IMR-90 (cell line): ENCODE results near the gene GLUD1. TPM values are rescaled to one million over a fixed set of nuclear protein-coding genes. Genes with fewer than 3 reads are reported as not detected.

Experiments used
- ATAC-seq: fragments of 200-7000 bp; cut with Tn5 transposase; 2 replicates; pipeline ENCODE4 v1.9.1; 2020; ENCODE audit warnings: low read depth, mild to moderate bottlenecking, moderate library complexity
- BruUV-seq: library from RNA; stranded (reverse); fragments of 400-500 nt; replicated peaks from 2 replicates; lab custom pipeline; 2021; lab: Mats Ljungman, UMichigan
- CTCF ChIA-PET: fragments of 300-600 bp; formaldehyde crosslinking; extraction: SDS; loops from one replicate; lab custom pipeline; 2021; ENCODE audit warnings: antibody characterized with exemption; lab: Yijun Ruan, JAX
- POLR2A ChIA-PET: fragments of 300-600 bp; sonication (Branson Sonifier 250); formaldehyde crosslinking; loops from one replicate; lab custom pipeline; 2022; ENCODE audit warnings: antibody characterized with exemption; ENCODE audit not compliant: unreplicated experiment; lab: Charles Lee
- DNase-seq: peaks from one replicate; pipeline ENCODE4 v3.0.0; 2013
- H2AFZ ChIP-seq: replicated peaks from 2 replicates; pipeline ENCODE3; 2013; ENCODE audit warnings: low read length, mild to moderate bottlenecking; ENCODE audit not compliant: poor library complexity
- H2AK5ac ChIP-seq: 2 replicates; pipeline ENCODE4 v1.6.1; 2013; ENCODE audit warnings: low read depth, low read length, inconsistent platforms
- H2AK9ac ChIP-seq: replicated peaks from 2 replicates; pipeline ENCODE3; 2013; ENCODE audit warnings: mild to moderate bottlenecking, low read depth, low read length, moderate library complexity; ENCODE audit not compliant: poor library complexity
- H2BK120ac ChIP-seq: 2 replicates; pipeline ENCODE4 v1.6.1; 2013; ENCODE audit warnings: low read depth, low read length, inconsistent platforms
- H2BK15ac ChIP-seq: 3 replicates; pipeline ENCODE4 v1.6.1; 2013; ENCODE audit warnings: low read depth, low read length, inconsistent platforms
- H2BK20ac ChIP-seq: 2 replicates; pipeline ENCODE4 v1.6.1; 2013; ENCODE audit warnings: low read depth, mild to moderate bottlenecking, inconsistent platforms, low read length, moderate library complexity
- H2BK5ac ChIP-seq: 2 replicates; pipeline ENCODE4 v1.6.1; 2013; ENCODE audit warnings: mild to moderate bottlenecking, low read depth, low read length, inconsistent platforms; ENCODE audit not compliant: poor library complexity, severe bottlenecking
- H3K14ac ChIP-seq: replicated peaks from 2 replicates; pipeline ENCODE4 v1.6.1; 2013; ENCODE audit warnings: low read depth, low read length, inconsistent platforms
- H3K18ac ChIP-seq: 2 replicates; pipeline ENCODE4 v1.6.1; 2013; ENCODE audit warnings: low read depth, low read length, control low read depth
- H3K23ac ChIP-seq: 2 replicates; pipeline ENCODE4 v1.6.1; 2013; ENCODE audit warnings: low read depth, low read length, inconsistent platforms
- H3K27ac ChIP-seq: 2 replicates; pipeline ENCODE4 v1.5.1; 2013; ENCODE audit warnings: mild to moderate bottlenecking, control low read depth, low read length; ENCODE audit not compliant: insufficient read depth
- H3K27me3 ChIP-seq: 2 replicates; pipeline ENCODE4 v1.6.1; 2013; ENCODE audit warnings: low read length; ENCODE audit not compliant: control insufficient read depth, insufficient read depth
- H3K36me3 ChIP-seq: 2 replicates; pipeline ENCODE4 v1.6.1; 2013; ENCODE audit warnings: low read length, mixed read lengths; ENCODE audit not compliant: control insufficient read depth, insufficient read depth
- H3K4ac ChIP-seq: 2 replicates; pipeline ENCODE4 v1.6.1; 2013; ENCODE audit warnings: low read depth, low read length, inconsistent platforms
- H3K4me1 ChIP-seq: 2 replicates; pipeline ENCODE4 v1.6.1; 2013; ENCODE audit warnings: low read length, mixed read lengths; ENCODE audit not compliant: control insufficient read depth, insufficient read depth
- H3K4me2 ChIP-seq: 2 replicates; pipeline ENCODE4 v1.6.1; 2013; ENCODE audit warnings: low read depth, mild to moderate bottlenecking, control low read depth, low read length, moderate library complexity
- H3K4me3 ChIP-seq: 2 replicates; pipeline ENCODE4 v1.5.1; 2013; ENCODE audit warnings: low read depth, mild to moderate bottlenecking, control low read depth, low read length, moderate library complexity; ENCODE audit not compliant: insufficient read depth
- H3K56ac ChIP-seq: 2 replicates; pipeline ENCODE4 v1.6.1; 2013; ENCODE audit warnings: low read length, inconsistent platforms; ENCODE audit not compliant: insufficient read depth; ENCODE audit errors: extremely low read depth
- H3K79me1 ChIP-seq, 2 experiments: 2 replicates each; pipeline ENCODE4 v1.6.1; 2013; ENCODE audit warnings: low read length in 2 of 2, inconsistent platforms in 1 of 2, low read depth in 1 of 2
- H3K9ac ChIP-seq: 2 replicates; pipeline ENCODE4 v1.6.1; 2013; ENCODE audit warnings: low read depth, low read length, control low read depth
- H3K9me1 ChIP-seq: 2 replicates; pipeline ENCODE4 v1.6.1; 2013; ENCODE audit warnings: low read length, inconsistent platforms; ENCODE audit not compliant: insufficient read depth
- H3K9me3 ChIP-seq: 2 replicates; pipeline ENCODE4 v1.6.1; 2013; ENCODE audit warnings: low read length; ENCODE audit not compliant: control insufficient read depth, insufficient read depth
- H4K20me1 ChIP-seq: 2 replicates; pipeline ENCODE4 v1.6.1; 2013; ENCODE audit warnings: low read length, inconsistent platforms; ENCODE audit not compliant: insufficient read depth
- H4K5ac ChIP-seq: 2 replicates; pipeline ENCODE4 v1.6.1; 2013; ENCODE audit warnings: mild to moderate bottlenecking, low read depth, low read length, control low read depth
- H4K8ac ChIP-seq, 2 experiments: 2 replicates each; pipeline ENCODE4 v1.6.1; 2013; ENCODE audit warnings: low read depth in 2 of 2, low read length in 2 of 2, control low read depth in 1 of 2, inconsistent platforms in 1 of 2
- H4K91ac ChIP-seq: 2 replicates; pipeline ENCODE4 v1.6.1; 2013; ENCODE audit warnings: low read depth, low read length, inconsistent platforms; ENCODE audit not compliant: insufficient read depth
- CHD1 ChIP-seq: IDR thresholded peaks from 2 replicates; pipeline ENCODE4 v1.6.1; 2012; ENCODE audit warnings: low read depth, low read length, improper control_type of control experiment
- POLR2A ChIP-seq: IDR thresholded peaks from 2 replicates; pipeline ENCODE4 v1.6.1; 2012; ENCODE audit warnings: mild to moderate bottlenecking, low read depth, low read length
- RAD21 ChIP-seq: IDR thresholded peaks from 2 replicates; pipeline ENCODE4 v1.6.1; 2012; ENCODE audit warnings: low read length, improper control_type of control experiment
- RCOR1 ChIP-seq: IDR thresholded peaks from 2 replicates; pipeline ENCODE4 v1.6.1; 2012; ENCODE audit warnings: mild to moderate bottlenecking, low read length, improper control_type of control experiment; ENCODE audit not compliant: insufficient replicate concordance
- RFX5 ChIP-seq: IDR thresholded peaks from 2 replicates; pipeline ENCODE4 v1.8.0; 2012; ENCODE audit warnings: low read depth, mild to moderate bottlenecking, low read length, moderate library complexity
- SMC3 ChIP-seq: fragments of 150-350 bp; IDR thresholded peaks from 2 replicates; pipeline ENCODE4 v1.6.1; 2016; ENCODE audit warnings: low read depth, mild to moderate bottlenecking, antibody characterized with exemption, low read length, moderate library complexity
- WGBS, 2 experiments: methylation state at CpG; one replicate each; pipeline versions ENCODE4 v1.1.5 to v1.1.7; 2013; ENCODE audit warnings: missing lambda C conversion rate in 2 of 2; ENCODE audit not compliant: insufficient read length in 1 of 2; ENCODE audit errors: extremely low coverage in 2 of 2; 5-methylcytosine and 5-hydroxymethylcytosine counted together
- dilution Hi-C: fragments of 300-500 bp; cut with HindIII; formaldehyde crosslinking; loops from one replicate; pipeline ENCODE4 v1.14.3; 2018; ENCODE audit warnings: low sequenced_read_pairs; ENCODE audit not compliant: unreplicated experiment
- in situ Hi-C: fragments of 300-500 bp; cut with MboI; formaldehyde crosslinking; loops from 3 replicates; pipeline ENCODE4 v1.14.3; 2019; ENCODE audit warnings: low sequenced_read_pairs, inconsistent platforms, mixed read lengths
- intact Hi-C: fragments of 100-400 bp; cut with micrococcal nuclease; formaldehyde crosslinking; loops from 2 replicates; pipeline ENCODE4 v1.10.0; 2022
- polyA plus RNA-seq, 3 experiments: library from polyadenylated mRNA; depleted of rRNA; stranded (reverse); fragments of >200 nt; gene quantifications; 2 replicates each; pipeline ENCODE4 v1.2.3, GENCODE V29; 2012; ENCODE audit warnings: low replicate concordance in 1 of 3
- total RNA-seq: library from RNA; depleted of rRNA; stranded (reverse); fragments of >200 nt; gene quantifications from 2 replicates; pipeline ENCODE4 v1.2.3, GENCODE V29; 2012
- TF ChIP-seq, protein P1 (sequence below): fragments of 150-350 bp; IDR thresholded peaks from 2 replicates; pipeline ENCODE4 v1.6.1; 2017; ENCODE audit warnings: mild to moderate bottlenecking, antibody characterized with exemption, low read length, low read depth
- TF ChIP-seq, protein P2 (sequence below): fragments of 150-350 bp; IDR thresholded peaks from 2 replicates; pipeline ENCODE4 v1.6.1; 2016; ENCODE audit warnings: low read depth, mild to moderate bottlenecking, low read length, moderate library complexity, borderline replicate concordance
- TF ChIP-seq, protein P3 (sequence below): conservative IDR thresholded peaks from 2 replicates; pipeline ENCODE4 v1.5.1; 2012; ENCODE audit warnings: mild to moderate bottlenecking, low read depth, low read length, improper control_type of control experiment

Gene GLUD1
- total and polyA plus RNA-seq, 2 of the 4 experiments (the other 2 are of a cell fraction): 64.8 to 210 TPM

DNA sequence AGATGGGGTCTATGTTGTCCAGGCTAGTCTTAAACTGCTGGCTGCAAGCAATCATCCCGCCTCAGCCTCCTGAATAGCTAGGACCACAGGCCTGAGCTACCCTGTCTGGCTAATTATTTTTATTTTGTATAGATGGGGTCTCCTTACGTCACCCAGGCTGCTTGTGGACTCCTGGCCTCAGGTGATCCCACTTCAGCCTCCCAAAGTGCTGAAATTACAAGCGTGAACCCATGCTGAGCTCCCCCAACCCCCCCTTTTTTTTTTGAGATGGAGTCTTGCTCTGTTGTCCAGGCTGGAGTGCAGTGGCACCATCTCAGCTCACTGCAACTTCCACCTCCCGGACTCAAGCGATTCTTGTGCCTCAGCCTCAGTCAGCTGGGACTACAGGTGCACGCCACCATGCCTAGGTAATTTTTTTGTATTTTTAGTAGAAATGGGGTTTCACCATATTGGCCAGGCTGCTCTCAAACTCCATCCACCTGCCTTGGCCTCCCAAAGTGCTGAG, 49.2 kb downstream of the GLUD1 start:
- H2BK5ac ChIP-seq: no peak overlapping the region
- CTCF ChIA-PET: no interaction called here
- H2BK15ac ChIP-seq: no peak overlapping the region
- H3K14ac ChIP-seq: no peak overlapping the region
- H2BK120ac ChIP-seq: no peak overlapping the region
- H4K91ac ChIP-seq: no peak overlapping the region
- dilution Hi-C loops (no loop called here), in situ Hi-C loops (no loop called here), intact Hi-C loops (no loop called here)
- H4K8ac ChIP-seq: no peak overlapping the region
- no peak overlapping the region for H4K5ac ChIP-seq
- H3K4me3 ChIP-seq: no peak overlapping the region
- no peaks in the 10 kb centered on the region for H3K9me3 ChIP-seq
- TF ChIP-seq POLR2A (no peak), RFX5 (no peak), RCOR1 (no peak), CHD1 (no peak), RAD21 (no peak), SMC3 (no peak)
- TF ChIP-seq, protein P1, sequence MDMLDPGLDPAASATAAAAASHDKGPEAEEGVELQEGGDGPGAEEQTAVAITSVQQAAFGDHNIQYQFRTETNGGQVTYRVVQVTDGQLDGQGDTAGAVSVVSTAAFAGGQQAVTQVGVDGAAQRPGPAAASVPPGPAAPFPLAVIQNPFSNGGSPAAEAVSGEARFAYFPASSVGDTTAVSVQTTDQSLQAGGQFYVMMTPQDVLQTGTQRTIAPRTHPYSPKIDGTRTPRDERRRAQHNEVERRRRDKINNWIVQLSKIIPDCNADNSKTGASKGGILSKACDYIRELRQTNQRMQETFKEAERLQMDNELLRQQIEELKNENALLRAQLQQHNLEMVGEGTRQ: no peak
- TF ChIP-seq, protein P2, sequence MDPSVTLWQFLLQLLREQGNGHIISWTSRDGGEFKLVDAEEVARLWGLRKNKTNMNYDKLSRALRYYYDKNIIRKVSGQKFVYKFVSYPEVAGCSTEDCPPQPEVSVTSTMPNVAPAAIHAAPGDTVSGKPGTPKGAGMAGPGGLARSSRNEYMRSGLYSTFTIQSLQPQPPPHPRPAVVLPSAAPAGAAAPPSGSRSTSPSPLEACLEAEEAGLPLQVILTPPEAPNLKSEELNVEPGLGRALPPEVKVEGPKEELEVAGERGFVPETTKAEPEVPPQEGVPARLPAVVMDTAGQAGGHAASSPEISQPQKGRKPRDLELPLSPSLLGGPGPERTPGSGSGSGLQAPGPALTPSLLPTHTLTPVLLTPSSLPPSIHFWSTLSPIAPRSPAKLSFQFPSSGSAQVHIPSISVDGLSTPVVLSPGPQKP: no peak
- TF ChIP-seq, protein P3, sequence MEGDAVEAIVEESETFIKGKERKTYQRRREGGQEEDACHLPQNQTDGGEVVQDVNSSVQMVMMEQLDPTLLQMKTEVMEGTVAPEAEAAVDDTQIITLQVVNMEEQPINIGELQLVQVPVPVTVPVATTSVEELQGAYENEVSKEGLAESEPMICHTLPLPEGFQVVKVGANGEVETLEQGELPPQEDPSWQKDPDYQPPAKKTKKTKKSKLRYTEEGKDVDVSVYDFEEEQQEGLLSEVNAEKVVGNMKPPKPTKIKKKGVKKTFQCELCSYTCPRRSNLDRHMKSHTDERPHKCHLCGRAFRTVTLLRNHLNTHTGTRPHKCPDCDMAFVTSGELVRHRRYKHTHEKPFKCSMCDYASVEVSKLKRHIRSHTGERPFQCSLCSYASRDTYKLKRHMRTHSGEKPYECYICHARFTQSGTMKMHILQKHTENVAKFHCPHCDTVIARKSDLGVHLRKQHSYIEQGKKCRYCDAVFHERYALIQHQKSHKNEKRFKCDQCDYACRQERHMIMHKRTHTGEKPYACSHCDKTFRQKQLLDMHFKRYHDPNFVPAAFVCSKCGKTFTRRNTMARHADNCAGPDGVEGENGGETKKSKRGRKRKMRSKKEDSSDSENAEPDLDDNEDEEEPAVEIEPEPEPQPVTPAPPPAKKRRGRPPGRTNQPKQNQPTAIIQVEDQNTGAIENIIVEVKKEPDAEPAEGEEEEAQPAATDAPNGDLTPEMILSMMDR: no peak
- POLR2A ChIA-PET: no interaction called here
- no peak overlapping the region for H2AK5ac ChIP-seq
- peaks cover 13% of the 10 kb centered on the region for H3K36me3 ChIP-seq
- DNase-seq: no peak
- no peaks in the 10 kb centered on the region for H3K9me1 ChIP-seq
- H3K4ac ChIP-seq: no peak overlapping the region
- ATAC-seq: no peak
- H3K4me2 ChIP-seq: no peak overlapping the region
- WGBS, 2 experiments: no CpG with 5 or more reads among the region's 6 CpGs
- no peak overlapping the region for H3K18ac ChIP-seq
- H4K20me1 ChIP-seq: no peaks in the 10 kb centered on the region
- H2AK9ac ChIP-seq: no peak overlapping the region
- H2BK20ac ChIP-seq: no peak overlapping the region
- H3K23ac ChIP-seq: no peak overlapping the region
- no peak overlapping the region for H3K27ac ChIP-seq
- H3K27me3 ChIP-seq: no peaks in the 10 kb centered on the region
- H3K56ac ChIP-seq: no peak overlapping the region
- no peak overlapping the region for H3K9ac ChIP-seq
- no TSS peak for BruUV-seq
- no peaks in the 10 kb centered on the region for H3K79me1 ChIP-seq
- no peak overlapping the region for H2AFZ ChIP-seq
- no peaks in the 10 kb centered on the region for H3K4me1 ChIP-seq
